NCI-H446 treated with DMSO at 0.1 percent for 48 hours (cell line): ENCODE data around the gene ZNF839.
"Not testable (repeated sequence)": the region's sequence is repeated elsewhere in the genome, so short reads cannot be mapped to it uniquely, and the experiment has no call there.

ENCODE experiments used
- DNase-seq: peaks from one replicate; lab custom pipeline; 2025; lab: John Stamatoyannopoulos, UW

The ZNF839 gene

DNA sequence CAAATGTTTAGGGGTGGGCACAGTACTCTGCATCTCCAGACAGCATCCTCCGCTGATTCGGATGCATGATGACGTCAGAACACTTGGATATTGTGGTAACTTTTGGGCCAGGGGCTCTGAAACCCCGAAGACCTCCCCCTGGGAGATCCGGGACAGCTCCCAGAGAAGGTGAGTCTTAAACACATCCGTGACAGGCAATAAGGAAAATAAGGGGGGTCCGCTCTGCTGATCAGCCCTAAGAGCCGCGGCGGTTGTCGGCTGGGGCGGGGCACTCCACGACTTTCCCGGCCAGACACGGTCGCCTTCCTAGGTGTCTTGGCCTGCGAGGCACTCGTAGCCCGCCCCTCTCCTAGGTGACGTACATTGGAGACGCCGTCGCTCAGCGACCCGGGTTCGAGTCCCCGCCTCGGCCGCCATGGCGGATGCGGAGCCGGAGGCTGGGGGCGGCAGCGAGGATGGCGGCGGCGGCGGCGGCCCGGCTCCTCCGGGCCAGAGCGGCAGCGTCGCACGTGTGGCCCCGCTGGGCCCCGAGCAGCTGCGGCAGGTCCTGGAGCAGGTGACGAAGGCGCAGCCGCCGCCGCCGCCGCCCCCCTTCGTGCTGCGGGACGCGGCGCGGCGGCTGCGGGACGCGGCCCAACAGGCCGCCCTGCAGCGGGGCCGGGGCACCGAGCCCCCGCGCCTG is at the start of gene ZNF839:
Gene ZNF839, plus strand, starts transcription at position 396 of the 682 bp plus-strand sequence. Its CDS starts 20 bp downstream, at position 416.
- peak; percentile 81 for DNase-seq

- DNase-seq: no peak
Measured at GRCh38 chr14:102272392-102272791, 47.2 kb upstream of the ZNF839 start.

GRCh38 chr14:102275866-102276265 is 43.7 kb upstream of the ZNF839 start:
- DNase-seq: no peak

GRCh38 chr14:102277874-102278630 is 41.5 kb upstream of the ZNF839 start:
- DNase-seq: no peak

- no peak for DNase-seq
Measured at GRCh38 chr14:102278631-102278935, 41.0 kb upstream of the ZNF839 start.

DNA sequence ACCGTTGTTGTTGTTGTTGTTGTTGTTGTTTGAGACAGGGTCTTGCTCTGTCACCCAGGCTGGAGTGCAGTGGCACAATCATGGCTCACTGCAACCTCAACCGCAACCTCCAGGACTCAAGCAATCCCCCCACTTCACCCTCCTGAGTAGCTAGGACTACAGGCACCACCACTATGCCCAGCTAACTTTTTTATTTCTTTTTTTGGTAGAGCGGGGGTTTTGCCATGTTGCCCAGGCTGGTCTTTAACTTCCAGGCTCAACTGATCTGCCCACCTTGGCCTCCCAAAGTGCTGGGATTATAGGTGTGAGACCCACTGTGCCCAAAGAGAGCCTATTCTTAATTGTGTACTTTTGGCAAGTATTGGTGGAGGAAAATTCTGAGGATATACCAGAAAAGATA is 40.3 kb upstream of the ZNF839 start:
- DNase-seq: no peak

DNA sequence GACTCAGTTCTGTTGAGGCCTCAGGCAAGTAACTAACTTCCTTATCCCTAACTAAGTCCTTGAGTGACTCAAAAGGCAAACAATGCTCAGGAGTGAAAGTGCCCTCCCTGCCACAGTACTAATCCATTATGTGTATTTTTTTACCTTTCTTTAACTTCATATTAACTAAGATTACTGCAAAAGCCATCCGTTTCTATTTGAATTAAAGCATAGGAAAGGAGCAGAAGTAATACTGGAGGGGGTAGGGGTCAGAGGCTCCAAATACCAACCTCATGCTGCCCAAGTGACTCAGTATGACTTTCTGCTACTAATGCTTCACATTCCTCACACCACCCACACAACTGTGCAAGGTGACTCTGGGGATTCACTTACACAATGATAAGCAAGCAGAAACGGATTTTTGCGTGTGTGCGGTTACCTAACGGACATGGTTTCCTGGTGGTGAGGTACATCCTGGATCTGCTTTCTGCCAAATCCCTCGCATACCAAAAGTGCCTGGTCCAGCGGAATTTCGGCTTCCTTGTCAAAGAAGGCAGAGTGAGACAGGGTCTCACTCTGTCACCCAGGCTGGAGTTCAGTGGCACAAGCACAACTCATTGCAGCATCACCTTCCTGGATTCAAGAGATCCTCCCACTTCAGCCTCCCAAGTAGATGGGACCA is 39.7 kb upstream of the ZNF839 start:
- DNase-seq: no peak

DNA sequence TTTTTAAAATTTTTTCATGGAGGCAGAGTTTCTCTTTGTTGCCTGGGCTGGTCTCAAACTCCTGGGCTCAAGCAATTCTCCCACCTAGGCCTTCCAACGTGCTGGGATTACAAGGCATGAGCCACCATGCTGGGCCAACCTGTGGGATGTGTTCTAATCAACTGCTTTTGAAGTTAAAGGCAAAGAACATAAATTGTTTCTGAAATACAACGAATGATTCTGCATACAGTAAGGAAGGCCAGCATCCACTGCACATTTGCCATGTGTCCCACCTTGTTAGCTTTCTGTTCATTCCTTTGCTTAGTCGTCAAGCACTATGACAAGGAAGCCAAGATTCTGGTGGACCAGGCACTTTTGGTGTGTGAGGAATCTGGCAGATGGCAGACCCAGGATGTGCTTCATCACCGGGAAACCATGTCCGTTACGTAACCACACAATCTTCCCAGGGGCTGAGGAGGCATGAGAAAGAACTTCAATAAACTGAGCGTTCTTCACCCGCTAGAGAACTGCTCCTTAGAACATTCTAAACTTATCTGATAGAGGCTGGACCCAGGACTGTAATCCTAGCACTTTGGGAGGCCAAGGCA is 39.1 kb upstream of the ZNF839 start:
- no peak for DNase-seq

GRCh38 chr14:102282751-102283465 is 36.6 kb upstream of the ZNF839 start:
- DNase-seq: no peak

- DNase-seq: no peak
Measured at GRCh38 chr14:102283631-102284129, 35.9 kb upstream of the ZNF839 start.

DNA sequence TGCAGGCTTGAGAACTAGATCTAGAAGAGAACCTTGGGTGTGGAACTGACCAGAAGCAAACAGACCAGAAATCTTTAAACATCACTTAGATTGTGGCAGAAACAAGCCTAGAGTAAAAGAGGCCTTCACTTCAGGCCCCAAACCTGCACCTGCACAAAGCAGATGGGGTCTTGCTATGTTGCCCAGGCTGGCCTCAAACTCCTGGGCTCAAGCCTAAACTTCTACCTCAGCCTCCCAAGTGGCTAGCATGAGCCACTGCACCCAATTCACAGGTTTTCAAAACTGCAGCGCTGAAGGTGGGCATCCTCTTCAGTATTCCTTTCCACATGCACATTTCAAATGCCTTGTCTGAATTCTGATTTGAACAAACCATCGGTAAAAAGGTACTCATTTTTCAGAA is 34.4 kb upstream of the ZNF839 start:
- DNase-seq: no peak

- no peak for DNase-seq
Measured at GRCh38 chr14:102288139-102288538, 31.4 kb upstream of the ZNF839 start.

DNA sequence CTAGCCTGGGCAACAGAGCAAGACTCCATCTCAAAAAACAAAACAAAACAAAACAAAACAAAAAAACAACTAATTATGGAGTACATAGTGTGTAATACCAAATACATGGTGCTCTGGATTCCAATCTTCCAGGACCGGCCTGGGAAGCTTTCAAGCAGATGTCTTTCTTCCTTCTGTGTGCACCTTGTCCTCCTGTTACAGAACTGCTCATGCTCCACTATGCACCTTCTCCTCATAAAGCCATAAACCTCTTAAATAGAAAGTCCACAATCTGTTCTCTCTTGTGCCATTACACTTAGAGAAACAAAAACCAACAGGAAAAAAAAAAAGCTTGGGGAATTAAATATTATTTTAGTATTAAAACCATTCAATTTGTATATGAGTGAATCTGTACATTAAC is 27.1 kb upstream of the ZNF839 start:
- no peak for DNase-seq

DNA sequence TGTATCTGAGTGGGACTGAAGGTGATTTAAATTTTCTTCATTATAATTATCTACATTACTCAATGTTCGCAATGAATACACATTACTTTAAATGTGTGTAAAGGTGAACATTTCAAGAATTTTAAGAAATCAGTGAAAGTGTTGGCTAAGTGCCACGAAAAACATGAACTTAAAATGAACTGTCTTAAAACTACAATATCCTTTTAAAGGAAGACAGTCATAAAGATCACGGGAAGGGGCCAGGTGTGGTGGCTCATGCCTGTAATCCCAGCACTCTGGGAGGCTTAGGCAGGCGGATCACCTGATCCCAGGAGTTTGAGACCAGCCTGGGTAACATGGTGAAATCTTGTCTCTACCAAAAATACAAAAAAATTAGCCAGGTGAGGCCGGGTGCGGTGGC is 25.8 kb upstream of the ZNF839 start:
- no peak for DNase-seq

DNA sequence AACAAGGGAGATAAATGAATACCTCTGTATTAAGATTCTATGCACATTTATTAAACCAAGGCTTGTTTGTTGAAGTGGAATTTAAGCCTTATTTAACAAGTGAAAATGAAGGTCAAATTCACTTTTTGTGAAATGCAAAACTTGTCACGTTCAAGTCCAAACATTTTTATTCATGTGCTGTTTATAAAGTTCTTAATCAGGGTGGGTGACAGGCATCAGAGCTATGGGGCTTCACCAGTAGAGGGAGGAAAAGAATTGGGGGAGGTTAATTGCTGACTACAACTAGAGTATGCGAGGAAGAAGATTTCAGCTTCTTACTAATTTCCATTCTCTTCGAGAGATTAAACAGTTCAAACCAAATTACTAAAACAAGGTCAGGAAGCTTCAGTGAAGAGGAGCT is 24.3 kb upstream of the ZNF839 start:
- DNase-seq: no peak

GRCh38 chr14:102297436-102298170 is 21.9 kb upstream of the ZNF839 start:
- no peak for DNase-seq

DNA sequence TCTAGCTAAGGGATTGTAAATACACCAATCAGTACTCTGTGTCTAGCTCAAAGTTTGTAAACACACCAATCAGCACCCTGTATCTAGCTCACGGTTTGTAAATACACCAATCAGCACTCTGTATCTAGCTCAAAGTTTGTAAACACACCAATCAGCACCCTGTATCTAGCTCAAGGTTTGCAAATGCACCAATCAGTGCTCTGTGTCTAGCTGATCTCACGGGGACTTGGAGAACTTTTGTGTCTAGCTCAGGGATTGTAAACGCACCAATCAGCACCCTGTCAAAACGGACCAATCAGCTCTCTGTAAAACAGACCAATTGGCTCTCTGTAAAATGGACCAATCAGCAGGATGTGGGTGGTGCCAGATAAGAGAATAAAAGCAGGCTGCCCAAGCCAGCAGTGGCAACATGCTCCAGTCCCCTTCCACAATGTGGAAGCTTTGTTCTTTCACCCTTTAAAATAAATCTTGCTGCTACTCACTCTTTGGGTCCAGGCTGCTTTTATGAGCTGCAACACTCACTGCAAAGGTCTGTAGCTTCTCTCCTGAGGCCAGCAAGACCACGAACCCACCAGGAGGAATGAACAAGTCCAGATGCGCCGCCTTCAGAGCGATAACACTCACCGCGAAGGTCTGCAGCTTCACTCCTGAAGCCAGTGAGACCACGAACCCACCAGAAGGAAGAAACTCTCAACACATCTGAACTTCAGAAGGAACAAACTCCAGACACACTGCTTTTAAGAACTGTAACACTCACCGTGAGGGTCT is 21.1 kb upstream of the ZNF839 start:
- DNase-seq: not testable (repeated sequence)

GRCh38 chr14:102303664-102304063 is 15.9 kb upstream of the ZNF839 start:
- no peak for DNase-seq

- peak; percentile 92 for DNase-seq
Measured at GRCh38 chr14:102304611-102305506, 14.7 kb upstream of the ZNF839 start, which contains the start of gene MOK. TSS of gene MOK (minus strand) at chr14:102305164. CDS start at chr14:102304968, 196 bp downstream.
